Measurements from ENCODE around the gene PTGS1.

- no peak for TF ChIP-seq KDM1A (IDR thresholded peaks at IDR 0.05; ENCODE audit: borderline replicate concordance, low read length)
- no peak for TF ChIP-seq SIN3A (conservative IDR thresholded peaks at IDR 0.05 in 1 of 2, IDR thresholded peaks at IDR 0.05 in 1 of 2; ENCODE audit: low read depth in 1 of 2, low read length in 2 of 2)
- no peak for TF ChIP-seq SP1 (IDR thresholded peaks at IDR 0.05; ENCODE audit: low read depth, low read length)
- no peak for TF ChIP-seq CTCF (IDR thresholded peaks at IDR 0.05; ENCODE audit: control extremely low read depth in 1 of 3, insufficient read depth in 1 of 3, low read depth in 1 of 3, low read length in 3 of 3)
- TF ChIP-seq TEAD4 (IDR thresholded peaks at IDR 0.05; ENCODE audit: low read depth, low read length), result peak; percentile 48; the same call in 1 of the 2 replicates
Observed at GRCh38 chr9:122337556-122337929, 33.3 kb upstream of the PTGS1 start.

Measured in H1 (cell line).